IMR-90 (cell line): Measurements from ENCODE around the gene ELOVL5. TPM values are rescaled to one million over a fixed set of nuclear protein-coding genes. Genes with fewer than 3 reads are reported as not detected.

Source experiments
- ATAC-seq: fragments of 200-7000 bp; cut with Tn5 transposase; 2 replicates; pipeline ENCODE4 v1.9.1; 2020; ENCODE audit warnings: low read depth, mild to moderate bottlenecking, moderate library complexity
- BruUV-seq: library from RNA; stranded (reverse); fragments of 400-500 nt; replicated peaks from 2 replicates; lab custom pipeline; 2021; lab: Mats Ljungman, UMichigan
- CTCF ChIA-PET: fragments of 300-600 bp; formaldehyde crosslinking; extraction: SDS; loops from one replicate; lab custom pipeline; 2021; ENCODE audit warnings: antibody characterized with exemption; lab: Yijun Ruan, JAX
- POLR2A ChIA-PET: fragments of 300-600 bp; sonication (Branson Sonifier 250); formaldehyde crosslinking; loops from one replicate; lab custom pipeline; 2022; ENCODE audit warnings: antibody characterized with exemption; ENCODE audit not compliant: unreplicated experiment; lab: Charles Lee
- DNase-seq: peaks from one replicate; pipeline ENCODE4 v3.0.0; 2013
- H2AFZ ChIP-seq: replicated peaks from 2 replicates; pipeline ENCODE3; 2013; ENCODE audit warnings: low read length, mild to moderate bottlenecking; ENCODE audit not compliant: poor library complexity
- H2AK5ac ChIP-seq: 2 replicates; pipeline ENCODE4 v1.6.1; 2013; ENCODE audit warnings: low read depth, low read length, inconsistent platforms
- H2AK9ac ChIP-seq: replicated peaks from 2 replicates; pipeline ENCODE3; 2013; ENCODE audit warnings: mild to moderate bottlenecking, low read depth, low read length, moderate library complexity; ENCODE audit not compliant: poor library complexity
- H2BK120ac ChIP-seq: 2 replicates; pipeline ENCODE4 v1.6.1; 2013; ENCODE audit warnings: low read depth, low read length, inconsistent platforms
- H2BK15ac ChIP-seq: 3 replicates; pipeline ENCODE4 v1.6.1; 2013; ENCODE audit warnings: low read depth, low read length, inconsistent platforms
- H2BK20ac ChIP-seq: 2 replicates; pipeline ENCODE4 v1.6.1; 2013; ENCODE audit warnings: low read depth, mild to moderate bottlenecking, inconsistent platforms, low read length, moderate library complexity
- H2BK5ac ChIP-seq: 2 replicates; pipeline ENCODE4 v1.6.1; 2013; ENCODE audit warnings: mild to moderate bottlenecking, low read depth, low read length, inconsistent platforms; ENCODE audit not compliant: poor library complexity, severe bottlenecking
- H3K14ac ChIP-seq: replicated peaks from 2 replicates; pipeline ENCODE4 v1.6.1; 2013; ENCODE audit warnings: low read depth, low read length, inconsistent platforms
- H3K18ac ChIP-seq: 2 replicates; pipeline ENCODE4 v1.6.1; 2013; ENCODE audit warnings: low read depth, low read length, control low read depth
- H3K23ac ChIP-seq: 2 replicates; pipeline ENCODE4 v1.6.1; 2013; ENCODE audit warnings: low read depth, low read length, inconsistent platforms
- H3K27ac ChIP-seq: 2 replicates; pipeline ENCODE4 v1.5.1; 2013; ENCODE audit warnings: mild to moderate bottlenecking, control low read depth, low read length; ENCODE audit not compliant: insufficient read depth
- H3K27me3 ChIP-seq: 2 replicates; pipeline ENCODE4 v1.6.1; 2013; ENCODE audit warnings: low read length; ENCODE audit not compliant: control insufficient read depth, insufficient read depth
- H3K36me3 ChIP-seq: 2 replicates; pipeline ENCODE4 v1.6.1; 2013; ENCODE audit warnings: low read length, mixed read lengths; ENCODE audit not compliant: control insufficient read depth, insufficient read depth
- H3K4ac ChIP-seq: 2 replicates; pipeline ENCODE4 v1.6.1; 2013; ENCODE audit warnings: low read depth, low read length, inconsistent platforms
- H3K4me1 ChIP-seq: 2 replicates; pipeline ENCODE4 v1.6.1; 2013; ENCODE audit warnings: low read length, mixed read lengths; ENCODE audit not compliant: control insufficient read depth, insufficient read depth
- H3K4me2 ChIP-seq: 2 replicates; pipeline ENCODE4 v1.6.1; 2013; ENCODE audit warnings: low read depth, mild to moderate bottlenecking, control low read depth, low read length, moderate library complexity
- H3K4me3 ChIP-seq: 2 replicates; pipeline ENCODE4 v1.5.1; 2013; ENCODE audit warnings: low read depth, mild to moderate bottlenecking, control low read depth, low read length, moderate library complexity; ENCODE audit not compliant: insufficient read depth
- H3K56ac ChIP-seq: 2 replicates; pipeline ENCODE4 v1.6.1; 2013; ENCODE audit warnings: low read length, inconsistent platforms; ENCODE audit not compliant: insufficient read depth; ENCODE audit errors: extremely low read depth
- H3K79me1 ChIP-seq, 2 experiments: 2 replicates each; pipeline ENCODE4 v1.6.1; 2013; ENCODE audit warnings: low read length in 2 of 2, inconsistent platforms in 1 of 2, low read depth in 1 of 2
- H3K9ac ChIP-seq: 2 replicates; pipeline ENCODE4 v1.6.1; 2013; ENCODE audit warnings: low read depth, low read length, control low read depth
- H3K9me1 ChIP-seq: 2 replicates; pipeline ENCODE4 v1.6.1; 2013; ENCODE audit warnings: low read length, inconsistent platforms; ENCODE audit not compliant: insufficient read depth
- H3K9me3 ChIP-seq: 2 replicates; pipeline ENCODE4 v1.6.1; 2013; ENCODE audit warnings: low read length; ENCODE audit not compliant: control insufficient read depth, insufficient read depth
- H4K20me1 ChIP-seq: 2 replicates; pipeline ENCODE4 v1.6.1; 2013; ENCODE audit warnings: low read length, inconsistent platforms; ENCODE audit not compliant: insufficient read depth
- H4K5ac ChIP-seq: 2 replicates; pipeline ENCODE4 v1.6.1; 2013; ENCODE audit warnings: mild to moderate bottlenecking, low read depth, low read length, control low read depth
- H4K8ac ChIP-seq, 2 experiments: 2 replicates each; pipeline ENCODE4 v1.6.1; 2013; ENCODE audit warnings: low read depth in 2 of 2, low read length in 2 of 2, control low read depth in 1 of 2, inconsistent platforms in 1 of 2
- H4K91ac ChIP-seq: 2 replicates; pipeline ENCODE4 v1.6.1; 2013; ENCODE audit warnings: low read depth, low read length, inconsistent platforms; ENCODE audit not compliant: insufficient read depth
- MAFK ChIP-seq: IDR thresholded peaks from 2 replicates; pipeline ENCODE4 v1.6.1; 2012; ENCODE audit warnings: low read depth, low read length, improper control_type of control experiment
- RCOR1 ChIP-seq: IDR thresholded peaks from 2 replicates; pipeline ENCODE4 v1.6.1; 2012; ENCODE audit warnings: mild to moderate bottlenecking, low read length, improper control_type of control experiment; ENCODE audit not compliant: insufficient replicate concordance
- WGBS, 2 experiments: methylation state at CpG; one replicate each; pipeline versions ENCODE4 v1.1.5 to v1.1.7; 2013; ENCODE audit warnings: missing lambda C conversion rate in 2 of 2; ENCODE audit not compliant: insufficient read length in 1 of 2; ENCODE audit errors: extremely low coverage in 2 of 2; 5-methylcytosine and 5-hydroxymethylcytosine counted together
- dilution Hi-C: fragments of 300-500 bp; cut with HindIII; formaldehyde crosslinking; loops from one replicate; pipeline ENCODE4 v1.14.3; 2018; ENCODE audit warnings: low sequenced_read_pairs; ENCODE audit not compliant: unreplicated experiment
- in situ Hi-C: fragments of 300-500 bp; cut with MboI; formaldehyde crosslinking; loops from 3 replicates; pipeline ENCODE4 v1.14.3; 2019; ENCODE audit warnings: low sequenced_read_pairs, inconsistent platforms, mixed read lengths
- intact Hi-C: fragments of 100-400 bp; cut with micrococcal nuclease; formaldehyde crosslinking; loops from 2 replicates; pipeline ENCODE4 v1.10.0; 2022
- polyA plus RNA-seq, 3 experiments: library from polyadenylated mRNA; depleted of rRNA; stranded (reverse); fragments of >200 nt; gene quantifications; 2 replicates each; pipeline ENCODE4 v1.2.3, GENCODE V29; 2012; ENCODE audit warnings: low replicate concordance in 1 of 3
- total RNA-seq: library from RNA; depleted of rRNA; stranded (reverse); fragments of >200 nt; gene quantifications from 2 replicates; pipeline ENCODE4 v1.2.3, GENCODE V29; 2012

ELOVL5 gene
- total and polyA plus RNA-seq, 2 of the 4 experiments (the other 2 are of a cell fraction): 32.1 to 42.3 TPM

DNA sequence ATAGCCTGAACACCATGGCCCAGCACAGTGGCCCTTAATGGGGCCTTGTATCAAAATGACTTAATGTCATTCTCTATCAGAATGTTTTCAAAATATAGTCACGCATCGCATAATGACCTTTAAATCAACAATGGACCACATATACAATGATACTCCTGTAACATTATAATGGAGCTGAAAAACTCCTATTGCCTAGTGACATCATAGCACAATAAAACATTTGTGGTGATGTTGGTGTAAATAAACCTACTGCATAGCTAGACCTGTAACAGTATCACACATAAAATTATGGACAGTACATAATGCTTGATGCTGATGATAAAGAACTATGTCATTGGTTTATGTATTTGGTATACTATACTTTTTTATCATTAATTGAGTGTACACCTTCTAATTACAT, 9.3 kb downstream of the ELOVL5 start:
- Histone ChIP-seq H3K27ac (no peak overlapping the region), H3K56ac (no peak overlapping the region), H3K4me1 (no peaks in the 10 kb centered on the region), H3K9me1 (peaks cover 3% of the 10 kb centered on the region), H2AFZ (no peak overlapping the region), H4K5ac (no peak overlapping the region), H2BK20ac (no peak overlapping the region), H3K4me2 (no peak overlapping the region), H3K36me3 (peaks cover 5% of the 10 kb centered on the region), H3K18ac (no peak overlapping the region), H3K23ac (no peak overlapping the region), H4K91ac (no peak overlapping the region), H2AK5ac (no peak overlapping the region), H3K79me1 (peaks cover 37 to 93% of the 10 kb centered on the region in 2 experiments), H3K9me3 (no peaks in the 10 kb centered on the region), H3K4ac (no peak overlapping the region), H2BK120ac (no peak overlapping the region), H4K20me1 (peaks cover 60% of the 10 kb centered on the region), H2BK5ac (no peak overlapping the region), H2BK15ac (no peak overlapping the region), H3K27me3 (no peaks in the 10 kb centered on the region), H3K9ac (no peak overlapping the region), H3K4me3 (no peak overlapping the region), H4K8ac (no peak overlapping the region), H2AK9ac (no peak overlapping the region), H3K14ac (no peak overlapping the region)
- no peak for TF ChIP-seq MAFK
- no peak for TF ChIP-seq RCOR1
- no TSS peak for BruUV-seq
- DNase-seq: no peak
- no peak for ATAC-seq
- dilution Hi-C loops (no loop called here), in situ Hi-C loops (no loop called here), intact Hi-C loops (no loop called here)
- WGBS, 2 experiments: no CpG with 5 or more reads among the region's 2 CpGs
- POLR2A ChIA-PET: no interaction called here
- CTCF ChIA-PET: no interaction called here
